B cell (primary cell): ENCODE results near the gene VPS26B. TPM values are rescaled to one million over a fixed set of nuclear protein-coding genes. Genes with fewer than 3 reads are reported as not detected.
"Not testable (repeated sequence)": the region's sequence is repeated elsewhere in the genome, so short reads cannot be mapped to it uniquely, and the experiment has no call there.

Experiments
- ATAC-seq: fragments of 200-7000 bp; cut with Tn5 transposase; one replicate; pipeline ENCODE4 v1.10.0; 2021; ENCODE audit warnings: low read depth, mild to moderate bottlenecking, moderate number of reproducible peaks, moderate library complexity
- CTCF ChIA-PET: fragments of 350-600 bp; sonication (Branson Sonifier 250); formaldehyde crosslinking; loops from one replicate; lab custom pipeline; 2021; ENCODE audit warnings: antibody characterized with exemption, inconsistent platforms; lab: Charles Lee
- POLR2A ChIA-PET: fragments of 350-600 bp; sonication (Branson Sonifier 250); formaldehyde crosslinking; loops from one replicate; lab custom pipeline; 2021; ENCODE audit warnings: antibody characterized with exemption; lab: Charles Lee
- DNase-seq: peaks from one replicate; pipeline ENCODE4 v3.0.0; 2013
- H2AFZ ChIP-seq: 2 replicates; pipeline ENCODE4 v1.6.1; 2012; ENCODE audit warnings: mild to moderate bottlenecking, low read depth, low read length; ENCODE audit not compliant: insufficient read depth, poor library complexity, severe bottlenecking
- H3K27ac ChIP-seq, 2 donors: 1 replicate in 1 of 2; 2 replicates in 1 of 2; pipeline ENCODE4 v1.5.1; 2012 to 2013; ENCODE audit warnings: low read length in 2 of 2, mild to moderate bottlenecking in 2 of 2, moderate library complexity in 1 of 2
- H3K27me3 ChIP-seq, 4 experiments: fragments of 200-600 bp in 1 of 4; sonication (generic) in 1 of 4; replicated peaks in 1 of 4; 1 replicate in 2 of 4; 2 replicates in 2 of 4; pipeline versions ENCODE4 v1.6.1 to v1.7.0; 2013 to 2016; ENCODE audit warnings: low read length in 3 of 4, mild to moderate bottlenecking in 2 of 4, mixed read lengths in 1 of 4, moderate library complexity in 1 of 4; ENCODE audit not compliant: insufficient read depth in 4 of 4, control insufficient read depth in 3 of 4; ENCODE audit errors: control extremely low read depth in 1 of 4
- H3K36me3 ChIP-seq, 2 experiments: replicated peaks in 1 of 2; 1 replicate in 1 of 2; 2 replicates in 1 of 2; pipeline versions ENCODE4 v1.6.1 to v1.7.1; 2013; ENCODE audit warnings: low read length in 1 of 2; ENCODE audit not compliant: insufficient read depth in 2 of 2, control insufficient read depth in 1 of 2; ENCODE audit errors: control extremely low read depth in 1 of 2, extremely low read depth in 1 of 2
- H3K4me1 ChIP-seq, 2 donors: fragments of 200-600 bp in 1 of 2; sonication (generic) in 1 of 2; 1 replicate in 1 of 2; 2 replicates in 1 of 2; pipeline versions ENCODE4 v1.5.1 to v1.6.1; 2013 to 2017; ENCODE audit warnings: low read length in 2 of 2; ENCODE audit not compliant: control insufficient read depth in 2 of 2, insufficient read depth in 2 of 2
- H3K4me2 ChIP-seq: replicated peaks from 2 replicates; pipeline ENCODE3; 2012; ENCODE audit warnings: mild to moderate bottlenecking, low read depth, low read length; ENCODE audit not compliant: poor library complexity, severe bottlenecking
- H3K4me3 ChIP-seq, 5 experiments: fragments of 200-600 bp in 1 of 5; sonication (generic) in 1 of 5; 1 replicate in 3 of 5; 2 replicates in 2 of 5; pipeline versions ENCODE4 v1.5.1 to v1.7.0; 2011 to 2016; ENCODE audit warnings: low read length in 4 of 5, mild to moderate bottlenecking in 4 of 5, low read depth in 2 of 5, control low read depth in 1 of 5, moderate library complexity in 1 of 5; ENCODE audit not compliant: insufficient read depth in 1 of 5; ENCODE audit errors: control extremely low read depth in 1 of 5, extremely low read depth in 1 of 5
- H3K79me2 ChIP-seq: fragments of 200-600 bp; sonication (generic); one replicate; pipeline ENCODE4 v1.6.0; 2016; ENCODE audit warnings: low read length; ENCODE audit not compliant: control insufficient read depth, insufficient read depth
- H3K9ac ChIP-seq: fragments of 200-600 bp; sonication (generic); 2 replicates; pipeline ENCODE4 v1.6.1; 2017; ENCODE audit warnings: mild to moderate bottlenecking, low read length, moderate library complexity
- H3K9me3 ChIP-seq, 3 donors: one replicate each; pipeline versions ENCODE4 v1.6.1 to v1.7.1; 2013; ENCODE audit warnings: low read length in 2 of 3; ENCODE audit not compliant: control insufficient read depth in 2 of 3, insufficient read depth in 1 of 3; ENCODE audit errors: control extremely low read depth in 1 of 3
- H4K20me1 ChIP-seq: 2 replicates; pipeline ENCODE4 v1.6.0; 2012; ENCODE audit warnings: mild to moderate bottlenecking, low read length; ENCODE audit not compliant: insufficient read depth, control insufficient read depth, poor library complexity, severe bottlenecking
- H3K27ac Mint-ChIP-seq: one replicate; pipeline ENCODE4 v1.8.0; 2021; ENCODE audit warnings: mixed read lengths
- H3K27me3 Mint-ChIP-seq: one replicate; pipeline ENCODE4 v1.8.0; 2021; ENCODE audit warnings: mixed read lengths
- H3K4me1 Mint-ChIP-seq: one replicate; pipeline ENCODE4 v1.8.0; 2021; ENCODE audit warnings: mixed read lengths
- H3K4me3 Mint-ChIP-seq: one replicate; pipeline ENCODE4 v1.8.0; 2021; ENCODE audit warnings: mixed read lengths
- H3K9me3 Mint-ChIP-seq: one replicate; pipeline ENCODE4 v1.8.0; 2022; ENCODE audit warnings: mixed read lengths; ENCODE audit not compliant: insufficient read depth
- EZH2 ChIP-seq: IDR thresholded peaks from 2 replicates; pipeline ENCODE4 v1.6.1; 2012; ENCODE audit warnings: borderline replicate concordance, low read depth, mild to moderate bottlenecking, moderate library complexity, low read length; ENCODE audit not compliant: insufficient read depth, poor library complexity, severe bottlenecking
- WGBS: methylation state at CpG from one replicate; pipeline ENCODE4 v1.1.5; 2013; ENCODE audit warnings: missing lambda C conversion rate; ENCODE audit not compliant: insufficient coverage; 5-methylcytosine and 5-hydroxymethylcytosine counted together
- intact Hi-C: fragments of 100-400 bp; cut with micrococcal nuclease; formaldehyde crosslinking; loops from one replicate; pipeline ENCODE4 v1.10.0; 2022
- polyA plus RNA-seq: library from polyadenylated mRNA; depleted of rRNA; stranded (reverse); fragments of >200 nt; gene quantifications from 2 replicates; pipeline ENCODE4 v1.2.3, GENCODE V29; 2012
- total RNA-seq, 2 donors: library from RNA; stranded (reverse); fragments of 120-200 nt in 1 of 2; gene quantifications; 1 replicate in 1 of 2; 2 replicates in 1 of 2; pipeline versions ENCODE4 v1.2.3 to v1.2.4, GENCODE V29; 2013 to 2022
- TF ChIP-seq, protein P1 (sequence below): fragments of 200-600 bp; IDR thresholded peaks from one replicate; pipeline ENCODE4 v1.8.0; 2022; ENCODE audit warnings: antibody characterized with exemption, mild to moderate bottlenecking

The VPS26B gene
- total and polyA plus RNA-seq, 2 donors (not counting 1 experiment from before 2014, with no cell fraction given), result 14.7 to 38.5 TPM

DNA sequence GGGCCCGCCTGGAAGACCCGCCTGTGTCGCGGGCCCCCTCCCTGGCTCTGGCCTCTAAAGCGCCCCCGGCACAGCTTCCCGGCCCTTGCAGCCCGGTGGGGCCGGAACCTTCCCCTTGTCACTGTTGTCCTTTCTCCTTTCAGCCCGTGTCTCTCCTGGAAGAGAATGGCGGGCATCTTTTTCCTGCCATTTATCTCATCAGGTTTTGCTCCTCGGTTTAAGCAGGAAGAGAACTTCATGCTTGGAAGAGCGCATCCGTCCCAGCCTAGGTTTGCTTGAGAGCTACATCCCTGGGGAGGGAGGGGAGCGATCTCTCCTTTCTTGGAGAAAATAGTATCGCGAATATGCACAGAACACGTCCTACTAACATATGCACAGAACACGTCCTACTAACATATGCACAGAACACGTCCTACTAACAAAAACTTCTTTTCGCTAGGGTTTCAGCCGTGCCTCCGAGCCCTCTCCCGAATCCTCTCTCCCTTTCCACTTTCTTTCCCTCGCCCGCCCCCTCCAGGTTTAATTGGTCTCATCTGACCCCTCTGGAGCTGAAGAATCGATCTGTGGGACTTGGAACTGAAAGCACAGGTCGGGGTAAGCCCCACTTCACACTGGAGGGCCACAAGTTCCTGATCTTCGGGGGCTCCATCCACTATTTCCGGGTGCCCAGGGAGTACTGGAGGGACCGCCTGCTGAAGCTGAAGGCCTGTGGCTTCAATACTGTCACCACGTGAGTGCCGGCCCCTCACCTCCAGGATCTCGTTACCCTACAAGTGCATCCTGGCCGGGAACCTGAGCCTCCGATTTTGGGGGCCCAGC is 52.9 kb downstream of the VPS26B start:
- no peak overlapping the region for H3K9ac ChIP-seq
- peaks cover 66% of the 10 kb centered on the region for H3K27me3 Mint-ChIP-seq
- intact Hi-C loops, result no loop called here

DNA sequence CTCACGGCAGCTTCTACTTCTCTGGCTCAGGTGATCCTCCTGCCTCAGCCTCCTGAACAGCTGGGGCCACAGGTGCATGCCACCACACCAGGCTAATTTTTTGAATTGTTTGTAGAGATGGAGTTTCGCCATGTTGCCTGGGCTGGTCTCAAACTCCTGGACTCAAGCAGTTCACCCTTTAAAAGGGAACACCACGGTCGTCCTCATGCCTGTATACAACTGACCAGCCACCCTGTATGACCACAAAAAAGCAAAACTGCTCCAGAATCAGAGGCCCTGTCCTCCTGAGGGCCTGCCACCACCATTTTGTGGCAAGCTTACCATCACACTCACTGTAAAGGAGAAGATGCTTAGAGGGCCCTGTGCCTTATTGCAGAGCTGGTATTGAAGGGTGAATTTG is 53.9 kb downstream of the VPS26B start:
- Mint-ChIP-seq H3K27me3 (peaks cover 58% of the 10 kb centered on the region), H3K4me1 (peaks cover 17% of the 10 kb centered on the region), H3K27ac (no peak overlapping the region), H3K9me3 (peaks cover 7% of the 10 kb centered on the region), H3K4me3 (no peak overlapping the region)
- Histone ChIP-seq H3K79me2 (no peaks in the 10 kb centered on the region), H3K4me3 (no peak overlapping the region), H3K36me3 (no peaks in the 10 kb centered on the region), H4K20me1 (no peaks in the 10 kb centered on the region), H2AFZ (no peak overlapping the region), H3K4me2 (no peak overlapping the region), H3K27ac (no peak overlapping the region), H3K4me1 (peaks cover 21 to 30% of the 10 kb centered on the region in 2 donors), H3K9ac (no peak overlapping the region), H3K27me3 (peaks cover under 1 to 49% (median 43%) of the 10 kb centered on the region in 4 experiments), H3K9me3 (peaks cover 0 to 26% (median 5%) of the 10 kb centered on the region in 3 donors)
- 100% methylated on average over 3 of the region's 4 CpGs for WGBS
- ChIA-PET CTCF (no interaction called here), POLR2A (no interaction called here)
- intact Hi-C loops, result no loop called here
- TF ChIP-seq, protein P1, sequence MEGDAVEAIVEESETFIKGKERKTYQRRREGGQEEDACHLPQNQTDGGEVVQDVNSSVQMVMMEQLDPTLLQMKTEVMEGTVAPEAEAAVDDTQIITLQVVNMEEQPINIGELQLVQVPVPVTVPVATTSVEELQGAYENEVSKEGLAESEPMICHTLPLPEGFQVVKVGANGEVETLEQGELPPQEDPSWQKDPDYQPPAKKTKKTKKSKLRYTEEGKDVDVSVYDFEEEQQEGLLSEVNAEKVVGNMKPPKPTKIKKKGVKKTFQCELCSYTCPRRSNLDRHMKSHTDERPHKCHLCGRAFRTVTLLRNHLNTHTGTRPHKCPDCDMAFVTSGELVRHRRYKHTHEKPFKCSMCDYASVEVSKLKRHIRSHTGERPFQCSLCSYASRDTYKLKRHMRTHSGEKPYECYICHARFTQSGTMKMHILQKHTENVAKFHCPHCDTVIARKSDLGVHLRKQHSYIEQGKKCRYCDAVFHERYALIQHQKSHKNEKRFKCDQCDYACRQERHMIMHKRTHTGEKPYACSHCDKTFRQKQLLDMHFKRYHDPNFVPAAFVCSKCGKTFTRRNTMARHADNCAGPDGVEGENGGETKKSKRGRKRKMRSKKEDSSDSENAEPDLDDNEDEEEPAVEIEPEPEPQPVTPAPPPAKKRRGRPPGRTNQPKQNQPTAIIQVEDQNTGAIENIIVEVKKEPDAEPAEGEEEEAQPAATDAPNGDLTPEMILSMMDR, result no peak
- TF ChIP-seq EZH2, result no peak
- DNase-seq (no peak), ATAC-seq (no peak)

More for the DNA sequence above, 52.9 kb downstream of the VPS26B start:
- Histone ChIP-seq H3K36me3 (no peaks in the 10 kb centered on the region), H3K4me1 (peaks cover 21 to 38% of the 10 kb centered on the region in 2 donors), H4K20me1 (no peaks in the 10 kb centered on the region), H3K27ac (no peak overlapping the region), H3K27me3 (peaks cover 1 to 56% (median 52%) of the 10 kb centered on the region in 4 experiments), H2AFZ (peak overlapping the region; percentile 5), H3K9me3 (peaks cover 0 to 26% (median 5%) of the 10 kb centered on the region in 3 donors), H3K79me2 (no peaks in the 10 kb centered on the region), H3K4me2 (peak overlapping the region; percentile 88), H3K4me3 (peak overlapping the region in 1 of 5 experiments; percentile 59)
- ChIA-PET CTCF (interaction anchor here (1.6 kb wide), 1 partner anchor 227 kb away, joined by 4 read pairs; no protein-coding TSS in a partner anchor), POLR2A (no interaction called here)
- H3K27ac Mint-ChIP-seq, result no peak overlapping the region
- peak overlapping the region; percentile 81 for H3K4me3 Mint-ChIP-seq
- no peak for ATAC-seq
- peaks cover 7% of the 10 kb centered on the region for H3K9me3 Mint-ChIP-seq
- TF ChIP-seq, protein P1, result no peak
- TF ChIP-seq EZH2, result no peak
- 18% methylated on average over 30 of the region's 36 CpGs for WGBS
- DNase-seq, result no peak
- H3K4me1 Mint-ChIP-seq, result peaks cover 22% of the 10 kb centered on the region

DNA sequence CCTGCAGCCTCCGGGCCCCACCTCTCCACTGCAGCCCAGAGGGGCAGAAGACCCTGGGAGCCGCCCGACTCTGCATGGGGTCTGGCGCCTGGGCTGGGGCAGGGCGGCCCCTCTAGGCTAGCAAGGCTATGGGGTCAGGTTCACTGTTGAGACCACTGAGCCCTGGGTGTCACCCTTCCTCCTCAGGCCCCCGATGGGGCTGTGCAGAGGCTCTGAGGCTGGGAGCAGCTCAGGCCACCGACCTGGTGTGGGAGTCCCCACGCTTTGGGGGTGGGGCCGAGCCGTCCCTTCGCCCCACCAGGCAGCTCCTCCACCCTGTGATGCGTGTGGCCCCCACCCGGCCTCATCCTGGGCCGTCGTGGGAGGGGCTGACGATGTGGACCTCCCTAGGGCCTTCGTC is 57.2 kb downstream of the VPS26B start:
- H3K4me3 ChIP-seq, ATAC-seq, H3K4me1 Mint-ChIP-seq, H3K9me3 Mint-ChIP-seq, CTCF ChIA-PET, H2AFZ ChIP-seq, H3K9ac ChIP-seq, H3K27ac ChIP-seq, H3K4me2 ChIP-seq, DNase-seq, H3K27ac Mint-ChIP-seq, H3K79me2 ChIP-seq, H3K4me3 Mint-ChIP-seq, H4K20me1 ChIP-seq, POLR2A ChIA-PET, intact Hi-C loops, H3K36me3 ChIP-seq: not testable (repeated sequence)
- peaks cover 51% of the 10 kb centered on the region for H3K27me3 Mint-ChIP-seq
- H3K9me3 ChIP-seq, result peaks cover 0 to 18% (median 5%) of the 10 kb centered on the region in 3 donors
- H3K4me1 ChIP-seq, result peaks cover 10 to 14% of the 10 kb centered on the region in 2 donors
- peaks cover 0 to 24% (median 20%) of the 10 kb centered on the region in 4 experiments for H3K27me3 ChIP-seq
- 100% methylated on average over 1 of the region's 17 CpGs for WGBS
